WTC11 (cell line): ENCODE results near the gene DPP10. TPM values are rescaled to one million over a fixed set of nuclear protein-coding genes. Genes with fewer than 3 reads are reported as not detected.
A peak's percentile ranks its signal among the peaks of the same experiment; 100 is the strongest.

ENCODE experiments used
- ATAC-seq: fragments of 200-7000 bp; cut with Tn5 transposase; 2 replicates; pipeline ENCODE4 v1.10.0; 2021; ENCODE audit warnings: mild to moderate bottlenecking, moderate library complexity
- CTCF ChIA-PET: fragments of 300-600 bp; sonication (Branson Sonifier 250); formaldehyde crosslinking; loops from one replicate; lab custom pipeline; 2021; ENCODE audit warnings: antibody characterized with exemption; lab: Charles Lee
- POLR2A ChIA-PET: fragments of 350-600 bp; sonication (Branson Sonifier 250); formaldehyde crosslinking; loops from one replicate; lab custom pipeline; 2021; ENCODE audit warnings: antibody characterized with exemption; lab: Charles Lee
- DNase-seq: peaks from one replicate; pipeline ENCODE4 v3.0.0; 2021; ENCODE audit warnings: low spot score
- H3K27ac Mint-ChIP-seq: 2 replicates; pipeline ENCODE4 v1.8.0; 2021; ENCODE audit warnings: mixed read lengths
- H3K27me3 Mint-ChIP-seq: 2 replicates; pipeline ENCODE4 v1.8.0; 2021; ENCODE audit warnings: low read depth, mild to moderate bottlenecking, moderate library complexity, mixed read lengths
- H3K36me3 Mint-ChIP-seq: 2 replicates; pipeline ENCODE4 v1.8.0; 2021; ENCODE audit warnings: mixed read lengths
- H3K4me1 Mint-ChIP-seq: 2 replicates; pipeline ENCODE4 v1.8.0; 2022; ENCODE audit warnings: mixed read lengths
- H3K4me3 Mint-ChIP-seq: 2 replicates; pipeline ENCODE4 v1.8.0; 2021; ENCODE audit warnings: mild to moderate bottlenecking, moderate library complexity, mixed read lengths
- H3K9me3 Mint-ChIP-seq: 2 replicates; pipeline ENCODE4 v1.8.0; 2021; ENCODE audit warnings: mixed read lengths
- CDX4 ChIP-seq: fragments of 250-450 bp; sonication (Bioruptor Pico); IDR thresholded peaks from 2 replicates; pipeline ENCODE4 v1.9.0; 2021; ENCODE audit warnings: moderate library complexity, mild to moderate bottlenecking, inconsistent platforms, borderline replicate concordance
- CREB1 ChIP-seq: sonication (generic); formaldehyde crosslinking; IDR thresholded peaks from 2 replicates; pipeline ENCODE4 v1.8.0; 2023; ENCODE audit warnings: mild to moderate bottlenecking, missing genetic modification reagents
- E2F1 ChIP-seq: sonication (generic); formaldehyde crosslinking; IDR thresholded peaks from 2 replicates; pipeline ENCODE4 v1.8.0; 2022; ENCODE audit warnings: mild to moderate bottlenecking, missing genetic modification reagents
- ETV6 ChIP-seq: sonication (generic); formaldehyde crosslinking; IDR thresholded peaks from 2 replicates; pipeline ENCODE4 v1.8.1; 2022; ENCODE audit warnings: mild to moderate bottlenecking, missing genetic modification reagents
- GRHL2 ChIP-seq: fragments of 250-450 bp; sonication (Bioruptor Pico); IDR thresholded peaks from 2 replicates; pipeline ENCODE4 v1.8.0; 2022; ENCODE audit warnings: mild to moderate bottlenecking, moderate library complexity; ENCODE audit not compliant: insufficient replicate concordance, severe bottlenecking
- KAT7 ChIP-seq: sonication (generic); formaldehyde crosslinking; IDR thresholded peaks from 2 replicates; pipeline ENCODE4 v1.8.1; 2023; ENCODE audit warnings: missing genetic modification reagents, mild to moderate bottlenecking, borderline replicate concordance
- MXD4 ChIP-seq: fragments of 250-450 bp; sonication (Bioruptor Pico); IDR thresholded peaks from 2 replicates; pipeline ENCODE4 v1.8.0; 2021; ENCODE audit warnings: mild to moderate bottlenecking, moderate library complexity, borderline replicate concordance
- NFYB ChIP-seq: sonication (generic); formaldehyde crosslinking; conservative IDR thresholded peaks from 2 replicates; pipeline ENCODE4 v1.8.0; 2022; ENCODE audit warnings: low read depth, missing genetic modification reagents
- OVOL2 ChIP-seq: fragments of 250-450 bp; sonication (Bioruptor Pico); IDR thresholded peaks from 2 replicates; pipeline ENCODE4 v1.9.0; 2021; ENCODE audit warnings: mild to moderate bottlenecking, borderline replicate concordance
- RELA ChIP-seq: sonication (generic); formaldehyde crosslinking; IDR thresholded peaks from 2 replicates; pipeline ENCODE4 v1.8.1; 2022; ENCODE audit warnings: missing genetic modification reagents, mild to moderate bottlenecking, borderline replicate concordance
- RORB ChIP-seq: fragments of 250-450 bp; sonication (Bioruptor Pico); IDR thresholded peaks from 2 replicates; pipeline ENCODE4 v1.9.0; 2021; ENCODE audit warnings: mild to moderate bottlenecking
- SMAD4 ChIP-seq: sonication (generic); formaldehyde crosslinking; IDR thresholded peaks from 2 replicates; pipeline ENCODE4 v1.8.0; 2022; ENCODE audit warnings: mild to moderate bottlenecking, missing genetic modification reagents
- SOX15 ChIP-seq: fragments of 250-450 bp; sonication (Bioruptor Pico); IDR thresholded peaks from 2 replicates; pipeline ENCODE4 v1.9.0; 2021; ENCODE audit warnings: mild to moderate bottlenecking
- SP1 ChIP-seq: sonication (generic); formaldehyde crosslinking; conservative IDR thresholded peaks from 2 replicates; pipeline ENCODE4 v1.8.1; 2022; ENCODE audit warnings: missing genetic modification reagents
- TP53 ChIP-seq: sonication (generic); formaldehyde crosslinking; IDR thresholded peaks from 2 replicates; pipeline ENCODE4 v1.8.1; 2023; ENCODE audit warnings: mild to moderate bottlenecking, missing genetic modification reagents
- ZBTB21 ChIP-seq: sonication (generic); formaldehyde crosslinking; IDR thresholded peaks from 2 replicates; pipeline ENCODE4 v1.8.1; 2023; ENCODE audit warnings: mild to moderate bottlenecking, missing genetic modification reagents, borderline replicate concordance
- ZNF416 ChIP-seq: fragments of 250-450 bp; sonication (Bioruptor Pico); IDR thresholded peaks from 2 replicates; pipeline ENCODE4 v1.9.0; 2021; ENCODE audit warnings: mild to moderate bottlenecking, inconsistent platforms
- ZNF671 ChIP-seq: fragments of 250-450 bp; sonication (Bioruptor Pico); IDR thresholded peaks from 2 replicates; pipeline ENCODE4 v1.8.0; 2021; ENCODE audit warnings: mild to moderate bottlenecking
- ZSCAN18 ChIP-seq: fragments of 250-450 bp; sonication (Bioruptor Pico); IDR thresholded peaks from 2 replicates; pipeline ENCODE4 v2.1.2; 2022; ENCODE audit warnings: mild to moderate bottlenecking, moderate library complexity
- total RNA-seq: library from RNA; stranded (reverse); gene quantifications from 3 replicates; pipeline ENCODE4 v1.2.3, GENCODE V29; 2021
- TF ChIP-seq, protein P1 (sequence below): sonication (generic); formaldehyde crosslinking; IDR thresholded peaks from 2 replicates; pipeline ENCODE4 v1.8.1; 2022; ENCODE audit warnings: low read depth, mild to moderate bottlenecking, moderate library complexity, missing genetic modification reagents, borderline replicate concordance
- TF ChIP-seq, protein P2 (sequence below): sonication (generic); formaldehyde crosslinking; IDR thresholded peaks from 2 replicates; pipeline ENCODE4 v1.8.1; 2022; ENCODE audit warnings: missing genetic modification reagents, borderline replicate concordance
- TF ChIP-seq, protein P3 (sequence below): sonication (generic); formaldehyde crosslinking; conservative IDR thresholded peaks from 2 replicates; pipeline ENCODE4 v1.8.1; 2023; ENCODE audit warnings: mild to moderate bottlenecking, low read depth, missing genetic modification reagents, moderate library complexity
- TF ChIP-seq, protein P4 (sequence below): sonication (generic); formaldehyde crosslinking; IDR thresholded peaks from 2 replicates; pipeline ENCODE4 v1.8.0; 2022; ENCODE audit warnings: missing genetic modification reagents

The DPP10 gene
- total RNA-seq, 1 experiment from 2014 or later: 4.0 TPM

DNA sequence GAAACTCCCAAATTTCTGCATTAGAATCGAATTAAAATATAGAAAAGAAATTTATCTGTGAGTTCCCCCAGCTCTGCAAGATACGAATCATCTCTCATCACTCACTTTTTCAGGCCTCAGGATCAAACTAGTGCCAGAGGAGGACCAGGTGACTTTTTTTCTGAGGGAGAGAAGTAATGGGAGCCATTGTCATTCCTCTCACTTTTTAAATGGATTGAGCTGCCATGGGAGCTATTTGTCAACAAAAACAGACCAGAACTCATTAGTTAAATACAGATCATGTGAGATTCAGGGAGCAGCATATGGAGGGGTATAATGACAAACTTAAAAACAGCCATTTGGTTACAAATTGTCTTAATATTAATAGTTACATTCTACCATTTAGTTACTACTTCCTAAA is 594.4 kb downstream of the DPP10 start:
- H3K4me1 Mint-ChIP-seq: peaks cover 13% of the 10 kb centered on the region
- CTCF ChIA-PET: no interaction called here
- H3K36me3 Mint-ChIP-seq: peaks cover 25% of the 10 kb centered on the region
- no peak for TF ChIP-seq RELA
- no peak for TF ChIP-seq TP53 (CRISPR knock-in tag)
- TF ChIP-seq, protein P1, sequence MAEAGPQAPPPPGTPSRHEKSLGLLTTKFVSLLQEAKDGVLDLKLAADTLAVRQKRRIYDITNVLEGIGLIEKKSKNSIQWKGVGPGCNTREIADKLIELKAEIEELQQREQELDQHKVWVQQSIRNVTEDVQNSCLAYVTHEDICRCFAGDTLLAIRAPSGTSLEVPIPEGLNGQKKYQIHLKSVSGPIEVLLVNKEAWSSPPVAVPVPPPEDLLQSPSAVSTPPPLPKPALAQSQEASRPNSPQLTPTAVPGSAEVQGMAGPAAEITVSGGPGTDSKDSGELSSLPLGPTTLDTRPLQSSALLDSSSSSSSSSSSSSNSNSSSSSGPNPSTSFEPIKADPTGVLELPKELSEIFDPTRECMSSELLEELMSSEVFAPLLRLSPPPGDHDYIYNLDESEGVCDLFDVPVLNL: no peak
- no peak for TF ChIP-seq ZBTB21
- TF ChIP-seq MXD4 (CRISPR knock-in tag): no peak
- no peak for TF ChIP-seq RORB (CRISPR knock-in tag)
- TF ChIP-seq E2F1 (CRISPR knock-in tag): no peak
- TF ChIP-seq CREB1 (CRISPR knock-in tag): no peak
- TF ChIP-seq, protein P2, sequence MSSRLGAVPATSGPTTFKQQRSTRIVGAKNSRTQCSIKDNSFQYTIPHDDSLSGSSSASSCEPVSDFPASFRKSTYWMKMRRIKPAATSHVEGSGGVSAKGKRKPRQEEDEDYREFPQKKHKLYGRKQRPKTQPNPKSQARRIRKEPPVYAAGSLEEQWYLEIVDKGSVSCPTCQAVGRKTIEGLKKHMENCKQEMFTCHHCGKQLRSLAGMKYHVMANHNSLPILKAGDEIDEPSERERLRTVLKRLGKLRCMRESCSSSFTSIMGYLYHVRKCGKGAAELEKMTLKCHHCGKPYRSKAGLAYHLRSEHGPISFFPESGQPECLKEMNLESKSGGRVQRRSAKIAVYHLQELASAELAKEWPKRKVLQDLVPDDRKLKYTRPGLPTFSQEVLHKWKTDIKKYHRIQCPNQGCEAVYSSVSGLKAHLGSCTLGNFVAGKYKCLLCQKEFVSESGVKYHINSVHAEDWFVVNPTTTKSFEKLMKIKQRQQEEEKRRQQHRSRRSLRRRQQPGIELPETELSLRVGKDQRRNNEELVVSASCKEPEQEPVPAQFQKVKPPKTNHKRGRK (CRISPR knock-in tag): no peak
- TF ChIP-seq CDX4: no peak
- no peak for TF ChIP-seq ZSCAN18 (CRISPR knock-in tag)
- no peak for TF ChIP-seq SOX15 (CRISPR knock-in tag)
- TF ChIP-seq, protein P3, sequence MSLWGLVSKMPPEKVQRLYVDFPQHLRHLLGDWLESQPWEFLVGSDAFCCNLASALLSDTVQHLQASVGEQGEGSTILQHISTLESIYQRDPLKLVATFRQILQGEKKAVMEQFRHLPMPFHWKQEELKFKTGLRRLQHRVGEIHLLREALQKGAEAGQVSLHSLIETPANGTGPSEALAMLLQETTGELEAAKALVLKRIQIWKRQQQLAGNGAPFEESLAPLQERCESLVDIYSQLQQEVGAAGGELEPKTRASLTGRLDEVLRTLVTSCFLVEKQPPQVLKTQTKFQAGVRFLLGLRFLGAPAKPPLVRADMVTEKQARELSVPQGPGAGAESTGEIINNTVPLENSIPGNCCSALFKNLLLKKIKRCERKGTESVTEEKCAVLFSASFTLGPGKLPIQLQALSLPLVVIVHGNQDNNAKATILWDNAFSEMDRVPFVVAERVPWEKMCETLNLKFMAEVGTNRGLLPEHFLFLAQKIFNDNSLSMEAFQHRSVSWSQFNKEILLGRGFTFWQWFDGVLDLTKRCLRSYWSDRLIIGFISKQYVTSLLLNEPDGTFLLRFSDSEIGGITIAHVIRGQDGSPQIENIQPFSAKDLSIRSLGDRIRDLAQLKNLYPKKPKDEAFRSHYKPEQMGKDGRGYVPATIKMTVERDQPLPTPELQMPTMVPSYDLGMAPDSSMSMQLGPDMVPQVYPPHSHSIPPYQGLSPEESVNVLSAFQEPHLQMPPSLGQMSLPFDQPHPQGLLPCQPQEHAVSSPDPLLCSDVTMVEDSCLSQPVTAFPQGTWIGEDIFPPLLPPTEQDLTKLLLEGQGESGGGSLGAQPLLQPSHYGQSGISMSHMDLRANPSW: no peak
- no peak for TF ChIP-seq GRHL2 (CRISPR knock-in tag)
- no peak for TF ChIP-seq SP1 (CRISPR knock-in tag)
- no peak for TF ChIP-seq ZNF416 (CRISPR knock-in tag)
- TF ChIP-seq OVOL2 (CRISPR knock-in tag): no peak
- H3K27me3 Mint-ChIP-seq: no peaks in the 10 kb centered on the region
- H3K27ac Mint-ChIP-seq: no peak overlapping the region
- POLR2A ChIA-PET: no interaction called here
- ATAC-seq (peak; percentile 57; the same call in 1 of the 2 replicates), DNase-seq (no peak)
- no peak overlapping the region for H3K4me3 Mint-ChIP-seq
- peaks cover 36% of the 10 kb centered on the region for H3K9me3 Mint-ChIP-seq

DNA sequence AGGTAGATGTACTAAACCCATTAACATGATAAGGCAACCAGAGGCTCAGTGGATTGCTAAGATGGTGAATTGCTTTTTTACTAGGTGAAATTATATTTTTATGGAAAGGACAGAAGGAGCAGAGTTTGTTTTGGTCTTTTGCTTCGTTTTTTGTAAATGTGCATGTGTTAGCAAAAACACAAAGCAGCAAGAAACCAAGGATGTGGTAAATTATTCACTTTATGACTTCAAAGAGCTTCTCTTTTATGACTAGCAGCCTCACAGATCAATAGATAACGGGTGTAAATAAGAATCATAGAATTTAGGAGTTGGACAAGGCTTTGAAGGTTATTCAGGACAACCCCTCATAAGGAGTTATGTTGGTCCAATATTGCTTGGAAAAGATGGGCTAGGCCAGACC is 615.0 kb downstream of the DPP10 start:
- ChIA-PET CTCF (no interaction called here), POLR2A (no interaction called here)
- Mint-ChIP-seq H3K36me3 (peaks cover 7% of the 10 kb centered on the region; the same call in 1 of the 2 replicates), H3K9me3 (peaks cover 37% of the 10 kb centered on the region), H3K4me1 (no peaks in the 10 kb centered on the region), H3K27ac (no peak overlapping the region), H3K4me3 (no peak overlapping the region), H3K27me3 (no peaks in the 10 kb centered on the region)
- no peak for DNase-seq
- ATAC-seq: no peak
- TF ChIP-seq, protein P4, sequence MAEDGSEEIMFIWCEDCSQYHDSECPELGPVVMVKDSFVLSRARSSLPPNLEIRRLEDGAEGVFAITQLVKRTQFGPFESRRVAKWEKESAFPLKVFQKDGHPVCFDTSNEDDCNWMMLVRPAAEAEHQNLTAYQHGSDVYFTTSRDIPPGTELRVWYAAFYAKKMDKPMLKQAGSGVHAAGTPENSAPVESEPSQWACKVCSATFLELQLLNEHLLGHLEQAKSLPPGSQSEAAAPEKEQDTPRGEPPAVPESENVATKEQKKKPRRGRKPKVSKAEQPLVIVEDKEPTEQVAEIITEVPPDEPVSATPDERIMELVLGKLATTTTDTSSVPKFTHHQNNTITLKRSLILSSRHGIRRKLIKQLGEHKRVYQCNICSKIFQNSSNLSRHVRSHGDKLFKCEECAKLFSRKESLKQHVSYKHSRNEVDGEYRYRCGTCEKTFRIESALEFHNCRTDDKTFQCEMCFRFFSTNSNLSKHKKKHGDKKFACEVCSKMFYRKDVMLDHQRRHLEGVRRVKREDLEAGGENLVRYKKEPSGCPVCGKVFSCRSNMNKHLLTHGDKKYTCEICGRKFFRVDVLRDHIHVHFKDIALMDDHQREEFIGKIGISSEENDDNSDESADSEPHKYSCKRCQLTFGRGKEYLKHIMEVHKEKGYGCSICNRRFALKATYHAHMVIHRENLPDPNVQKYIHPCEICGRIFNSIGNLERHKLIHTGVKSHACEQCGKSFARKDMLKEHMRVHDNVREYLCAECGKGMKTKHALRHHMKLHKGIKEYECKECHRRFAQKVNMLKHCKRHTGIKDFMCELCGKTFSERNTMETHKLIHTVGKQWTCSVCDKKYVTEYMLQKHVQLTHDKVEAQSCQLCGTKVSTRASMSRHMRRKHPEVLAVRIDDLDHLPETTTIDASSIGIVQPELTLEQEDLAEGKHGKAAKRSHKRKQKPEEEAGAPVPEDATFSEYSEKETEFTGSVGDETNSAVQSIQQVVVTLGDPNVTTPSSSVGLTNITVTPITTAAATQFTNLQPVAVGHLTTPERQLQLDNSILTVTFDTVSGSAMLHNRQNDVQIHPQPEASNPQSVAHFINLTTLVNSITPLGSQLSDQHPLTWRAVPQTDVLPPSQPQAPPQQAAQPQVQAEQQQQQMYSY (CRISPR knock-in tag): no peak
- TF ChIP-seq ZNF416 (CRISPR knock-in tag) (no peak), ZNF671 (no peak), NFYB (CRISPR knock-in tag) (no peak), SMAD4 (CRISPR knock-in tag) (no peak), KAT7 (CRISPR knock-in tag) (no peak), ETV6 (no peak)
- TF ChIP-seq, protein P2 (CRISPR knock-in tag): no peak
